Measurements from ENCODE around the gene MYH13. TPM values are rescaled to one million over a fixed set of nuclear protein-coding genes. Genes with fewer than 3 reads are reported as not detected.
"Not testable (repeated sequence)": the region's sequence is repeated elsewhere in the genome, so short reads cannot be mapped to it uniquely, and the experiment has no call there.

Gene MYH13
- total RNA-seq, 2 donors from 2014 or later, result not detected

- no peak overlapping the region for H3K27ac ChIP-seq
- no peaks in the 10 kb centered on the region for H3K9me3 ChIP-seq
- no peak overlapping the region for H3K4me3 ChIP-seq
- no peak for TF ChIP-seq CTCF (IDR thresholded peaks at IDR 0.05)
- no peak for TF ChIP-seq POLR2A (IDR thresholded peaks at IDR 0.05)
- H3K36me3 ChIP-seq (replicated peaks in 1 of 2; ENCODE audit: insufficient read depth in 1 of 2, low read depth in 2 of 2), result no peaks in the 10 kb centered on the region
- intact Hi-C loops (cut with DNase I), result no loop called here
- no peak for ATAC-seq
- WGBS, 2 donors, result 64 to 84% methylated on average over 3 of the region's 3 CpGs
- DNase-seq, result no peak
- H3K27me3 ChIP-seq, result no peaks in the 10 kb centered on the region
- H3K4me1 ChIP-seq, result no peaks in the 10 kb centered on the region
Measured at GRCh38 chr17:10297691-10298090, 75.1 kb downstream of the MYH13 start.

GRCh38 chr17:10295728-10296343 is 77.0 kb downstream of the MYH13 start:
- TF ChIP-seq CTCF (IDR thresholded peaks at IDR 0.05) (peak; percentile 23 to 56 (median 49)), POLR2A (IDR thresholded peaks at IDR 0.05) (no peak)
- WGBS, 2 donors, result 28 to 29% methylated on average over 5 of the region's 5 CpGs
- Histone ChIP-seq H3K4me1 (no peaks in the 10 kb centered on the region), H3K27me3 (no peaks in the 10 kb centered on the region), H3K4me3 (no peak overlapping the region), H3K36me3 (replicated peaks in 1 of 2; ENCODE audit: insufficient read depth in 1 of 2, low read depth in 2 of 2) (no peaks in the 10 kb centered on the region), H3K27ac (no peak overlapping the region), H3K9me3 (no peaks in the 10 kb centered on the region)
- DNase-seq (peak in 3 of 4 donors; percentile 27 to 36 (median 34)), ATAC-seq (no peak)
- intact Hi-C loops (cut with DNase I), result no loop called here

- ATAC-seq (no peak), DNase-seq (no peak)
- no peak overlapping the region for H3K4me3 ChIP-seq
- H3K27me3 ChIP-seq, result no peaks in the 10 kb centered on the region
- no peaks in the 10 kb centered on the region for H3K36me3 ChIP-seq (replicated peaks in 1 of 2; ENCODE audit: insufficient read depth in 1 of 2, low read depth in 2 of 2)
- H3K27ac ChIP-seq, result no peak overlapping the region
- no peak for TF ChIP-seq POLR2A (IDR thresholded peaks at IDR 0.05)
- intact Hi-C loops (cut with DNase I), result no loop called here
- no peaks in the 10 kb centered on the region for H3K9me3 ChIP-seq
- no peaks in the 10 kb centered on the region for H3K4me1 ChIP-seq
Measured at GRCh38 chr17:10294180-10294579, 78.6 kb downstream of the MYH13 start.

- Histone ChIP-seq H3K27me3 (no peaks in the 10 kb centered on the region), H3K4me3 (no peak overlapping the region), H3K36me3 (replicated peaks in 1 of 2; ENCODE audit: insufficient read depth in 1 of 2, low read depth in 2 of 2) (no peaks in the 10 kb centered on the region), H3K4me1 (no peaks in the 10 kb centered on the region), H3K27ac (no peak overlapping the region), H3K9me3 (no peaks in the 10 kb centered on the region)
- no peak for TF ChIP-seq POLR2A (IDR thresholded peaks at IDR 0.05)
- no peak for TF ChIP-seq CTCF (IDR thresholded peaks at IDR 0.05)
- ATAC-seq, result peak; percentile 52
- WGBS, 2 donors, result 54 to 66% methylated on average over 12 of the region's 12 CpGs
- intact Hi-C loops (cut with DNase I), result no loop called here
- peak in 2 of 4 donors; percentile 17 to 45 for DNase-seq
Measured at GRCh38 chr17:10292057-10292937, 80.5 kb downstream of the MYH13 start.

GRCh38 chr17:10291576-10291975 is 81.2 kb downstream of the MYH13 start:
- DNase-seq; H3K27ac ChIP-seq; H3K4me3 ChIP-seq; H3K27me3 ChIP-seq; H3K9me3 ChIP-seq; intact Hi-C loops (cut with DNase I); H3K4me1 ChIP-seq; ATAC-seq; H3K36me3 ChIP-seq (replicated peaks in 1 of 2; ENCODE audit: insufficient read depth in 1 of 2, low read depth in 2 of 2): not testable (repeated sequence)
- 60 to 61% methylated on average over 12 of the region's 12 CpGs for WGBS, 2 donors

Data from body of pancreas (tissue), 4 donors.